ENCODE results near the gene C5orf15. TPM values are rescaled to one million over a fixed set of nuclear protein-coding genes. Genes with fewer than 3 reads are reported as not detected.
"Not testable (repeated sequence)": the region's sequence is repeated elsewhere in the genome, so short reads cannot be mapped to it uniquely, and the experiment has no call there.

Gene C5orf15
- total RNA-seq, 6 experiments from 2014 or later, result 46.2 to 63.5 (median 57.2) TPM

GRCh38 chr5:133981714-133982113 lies 13.3 kb upstream of the C5orf15 start:
- H3K4me3 Mint-ChIP-seq, result no peak overlapping the region
- H3K9me3 Mint-ChIP-seq, result no peaks in the 10 kb centered on the region
- H3K27ac Mint-ChIP-seq, result no peak overlapping the region

GRCh38 chr5:133980652-133981051 lies 12.2 kb upstream of the C5orf15 start:
- TF ChIP-seq CTCF (IDR thresholded peaks at IDR 0.05), result no peak
- no peak for DNase-seq
- Mint-ChIP-seq H3K36me3 (ENCODE audit: low read depth) (peaks cover 25% of the 10 kb centered on the region), H3K4me1 (ENCODE audit: low read depth) (peaks cover 27% of the 10 kb centered on the region), H3K4me3 (no peak overlapping the region), H3K27ac (no peak overlapping the region; the same call in 1 of the 2 replicates), H3K9me3 (no peaks in the 10 kb centered on the region), H3K27me3 (ENCODE audit: insufficient read depth) (no peaks in the 10 kb centered on the region; the same call in none of the 2 replicates)

More at GRCh38 chr5:133981714-133982113, 13.3 kb upstream of the C5orf15 start:
- Mint-ChIP-seq H3K4me1 (ENCODE audit: low read depth) (peaks cover 31% of the 10 kb centered on the region), H3K36me3 (ENCODE audit: low read depth) (peaks cover 28% of the 10 kb centered on the region), H3K27me3 (ENCODE audit: insufficient read depth) (no peaks in the 10 kb centered on the region; the same call in 1 of the 2 replicates)
- peak; percentile 26 for TF ChIP-seq CTCF (IDR thresholded peaks at IDR 0.05)
- DNase-seq, result no peak

- TF ChIP-seq CTCF (IDR thresholded peaks at IDR 0.05), result no peak
- Mint-ChIP-seq H3K27me3 (ENCODE audit: insufficient read depth) (no peaks in the 10 kb centered on the region; the same call in none of the 2 replicates), H3K27ac (peak overlapping the region; percentile 98; the same call in 1 of the 2 replicates), H3K4me3 (no peak overlapping the region), H3K4me1 (ENCODE audit: low read depth) (peaks cover 27% of the 10 kb centered on the region), H3K9me3 (no peaks in the 10 kb centered on the region), H3K36me3 (ENCODE audit: low read depth) (peaks cover 27% of the 10 kb centered on the region)
- DNase-seq, result no peak
Measured at GRCh38 chr5:133978943-133979342, 10.5 kb upstream of the C5orf15 start.

- Mint-ChIP-seq H3K9me3 (no peaks in the 10 kb centered on the region), H3K4me1 (ENCODE audit: low read depth) (peaks cover 27% of the 10 kb centered on the region), H3K4me3 (peak overlapping the region; percentile 17; the same call in 1 of the 2 replicates), H3K36me3 (ENCODE audit: low read depth) (peaks cover 27% of the 10 kb centered on the region), H3K27me3 (ENCODE audit: insufficient read depth) (no peaks in the 10 kb centered on the region; the same call in none of the 2 replicates), H3K27ac (peak overlapping the region; percentile 98)
- peak; percentile 50 for DNase-seq
- no peak for TF ChIP-seq CTCF (IDR thresholded peaks at IDR 0.05)
Measured at GRCh38 chr5:133977858-133978257, 9.4 kb upstream of the C5orf15 start.

- Mint-ChIP-seq H3K36me3 (ENCODE audit: low read depth) (peaks cover 27% of the 10 kb centered on the region), H3K27ac (peak overlapping the region; percentile 98), H3K27me3 (ENCODE audit: insufficient read depth) (no peaks in the 10 kb centered on the region; the same call in none of the 2 replicates), H3K4me1 (ENCODE audit: low read depth) (peaks cover 27% of the 10 kb centered on the region), H3K9me3 (no peaks in the 10 kb centered on the region), H3K4me3 (peak overlapping the region; percentile 17; the same call in 1 of the 2 replicates)
- DNase-seq, result no peak
- no peak for TF ChIP-seq CTCF (IDR thresholded peaks at IDR 0.05)
Measured at GRCh38 chr5:133977161-133977787, 8.8 kb upstream of the C5orf15 start.

- not testable (repeated sequence) for H3K27me3 Mint-ChIP-seq (ENCODE audit: insufficient read depth); DNase-seq; H3K9me3 Mint-ChIP-seq; H3K4me3 Mint-ChIP-seq
- peaks cover 29% of the 10 kb centered on the region for H3K4me1 Mint-ChIP-seq (ENCODE audit: low read depth)
- peaks cover 28% of the 10 kb centered on the region; the same call in 1 of the 2 replicates for H3K36me3 Mint-ChIP-seq (ENCODE audit: low read depth)
- peak overlapping the region; percentile 98; the same call in 1 of the 2 replicates for H3K27ac Mint-ChIP-seq
Measured at GRCh38 chr5:133975546-133975945, 7.1 kb upstream of the C5orf15 start.

Data from HFFc6 (cell line).